NB4 (cell line): ENCODE results near the gene SMIM1.

Source experiments
- POLR2A ChIP-seq: IDR thresholded peaks from 2 replicates; pipeline ENCODE4 v1.6.1; 2011; ENCODE audit warnings: mild to moderate bottlenecking; ENCODE audit not compliant: insufficient read length; ENCODE audit errors: extremely low read depth
- TF ChIP-seq, protein P1 (sequence below): IDR thresholded peaks from one replicate; pipeline ENCODE4 v1.5.1; 2012; ENCODE audit warnings: low read depth, low read length
- TF ChIP-seq, protein P2 (sequence below): IDR thresholded peaks from 2 replicates; pipeline ENCODE4 v1.6.1; 2011; ENCODE audit warnings: low read depth, low read length

DNA sequence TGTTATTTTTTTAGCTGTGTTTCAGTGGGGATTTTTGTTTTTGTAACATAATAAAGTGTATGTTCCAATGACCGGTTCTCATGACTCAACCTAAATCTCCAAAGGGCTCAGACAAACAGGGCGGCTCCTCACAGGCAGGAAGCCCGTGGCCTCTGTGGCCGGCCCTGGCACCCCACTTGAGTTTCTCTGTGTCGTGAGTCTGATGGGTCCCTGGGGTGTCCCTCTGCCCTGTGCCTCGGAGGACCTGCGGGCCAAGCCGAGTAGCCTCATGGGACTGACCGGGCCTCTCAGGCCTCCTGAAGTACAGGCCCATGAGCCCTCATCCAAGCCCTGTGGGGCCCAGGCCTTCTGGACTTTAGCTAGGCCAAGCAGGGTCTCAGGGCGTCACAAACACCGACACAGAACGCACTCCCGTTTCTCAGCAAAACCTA, 36.4 kb upstream of the SMIM1 start:
- TF ChIP-seq, protein P1, sequence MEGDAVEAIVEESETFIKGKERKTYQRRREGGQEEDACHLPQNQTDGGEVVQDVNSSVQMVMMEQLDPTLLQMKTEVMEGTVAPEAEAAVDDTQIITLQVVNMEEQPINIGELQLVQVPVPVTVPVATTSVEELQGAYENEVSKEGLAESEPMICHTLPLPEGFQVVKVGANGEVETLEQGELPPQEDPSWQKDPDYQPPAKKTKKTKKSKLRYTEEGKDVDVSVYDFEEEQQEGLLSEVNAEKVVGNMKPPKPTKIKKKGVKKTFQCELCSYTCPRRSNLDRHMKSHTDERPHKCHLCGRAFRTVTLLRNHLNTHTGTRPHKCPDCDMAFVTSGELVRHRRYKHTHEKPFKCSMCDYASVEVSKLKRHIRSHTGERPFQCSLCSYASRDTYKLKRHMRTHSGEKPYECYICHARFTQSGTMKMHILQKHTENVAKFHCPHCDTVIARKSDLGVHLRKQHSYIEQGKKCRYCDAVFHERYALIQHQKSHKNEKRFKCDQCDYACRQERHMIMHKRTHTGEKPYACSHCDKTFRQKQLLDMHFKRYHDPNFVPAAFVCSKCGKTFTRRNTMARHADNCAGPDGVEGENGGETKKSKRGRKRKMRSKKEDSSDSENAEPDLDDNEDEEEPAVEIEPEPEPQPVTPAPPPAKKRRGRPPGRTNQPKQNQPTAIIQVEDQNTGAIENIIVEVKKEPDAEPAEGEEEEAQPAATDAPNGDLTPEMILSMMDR = no peak
- TF ChIP-seq, protein P2, sequence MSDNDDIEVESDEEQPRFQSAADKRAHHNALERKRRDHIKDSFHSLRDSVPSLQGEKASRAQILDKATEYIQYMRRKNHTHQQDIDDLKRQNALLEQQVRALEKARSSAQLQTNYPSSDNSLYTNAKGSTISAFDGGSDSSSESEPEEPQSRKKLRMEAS = no peak
- TF ChIP-seq POLR2A = no peak
